HEK293 (cell line): ENCODE results near the gene CDH5.

ENCODE experiments used
- CTCF ChIA-PET: fragments of 350-600 bp; formaldehyde crosslinking; extraction: SDS; loops from one replicate; lab custom pipeline; 2021; ENCODE audit warnings: antibody characterized with exemption; lab: Yijun Ruan, JAX
- POLR2A ChIA-PET: fragments of 300-600 bp; formaldehyde crosslinking; extraction: SDS; loops from one replicate; lab custom pipeline; 2020; ENCODE audit warnings: antibody characterized with exemption, inconsistent platforms; lab: Yijun Ruan, JAX
- H3K27ac ChIP-seq: fragments of 200-500 bp; sonication (Bioruptor generic); 2 replicates; pipeline ENCODE4 v1.5.1; 2014; ENCODE audit warnings: low read depth, low read length, control low read depth, inconsistent platforms; ENCODE audit errors: extremely low read depth
- H3K36me3 ChIP-seq, 2 experiments: fragments of 200-500 bp in 1 of 2; sonication (Bioruptor generic) in 1 of 2; 1 replicate in 1 of 2; 2 replicates in 1 of 2; pipeline ENCODE4 v1.5.1; 2014 to 2017; ENCODE audit warnings: inconsistent platforms in 2 of 2, low read length in 2 of 2; ENCODE audit not compliant: control insufficient read depth in 2 of 2, insufficient read depth in 1 of 2
- H3K4me1 ChIP-seq: fragments of 200-500 bp; sonication (Bioruptor generic); 2 replicates; pipeline ENCODE4 v1.5.1; 2014; ENCODE audit warnings: mild to moderate bottlenecking, low read length, inconsistent platforms; ENCODE audit not compliant: control insufficient read depth, insufficient read depth
- H3K4me3 ChIP-seq: 2 replicates; pipeline ENCODE4 v1.5.1; 2011; ENCODE audit warnings: low read depth, mild to moderate bottlenecking, control low read depth, low read length, moderate library complexity
- H3K9me3 ChIP-seq: fragments of 200-500 bp; sonication (Bioruptor generic); 2 replicates; pipeline ENCODE4 v1.5.1; 2014; ENCODE audit warnings: low read depth, low read length, inconsistent platforms; ENCODE audit not compliant: control insufficient read depth, insufficient read depth
- MZF1 ChIP-seq: fragments of 450-650 bp; formaldehyde crosslinking; IDR thresholded peaks from 2 replicates; pipeline ENCODE4 v1.5.1; 2017; ENCODE audit warnings: missing biosample characterization, missing genetic modification characterization, borderline replicate concordance
- OVOL3 ChIP-seq: fragments of 450-650 bp; formaldehyde crosslinking; IDR thresholded peaks from 2 replicates; pipeline ENCODE4 v1.5.1; 2016; ENCODE audit warnings: missing biosample characterization, missing genetic modification characterization
- SP7 ChIP-seq: fragments of 450-650 bp; formaldehyde crosslinking; IDR thresholded peaks from 2 replicates; pipeline ENCODE4 v1.5.1; 2016; ENCODE audit warnings: missing biosample characterization, missing genetic modification characterization
- TSHZ1 ChIP-seq: fragments of 450-650 bp; formaldehyde crosslinking; IDR thresholded peaks from 2 replicates; pipeline ENCODE4 v1.5.1; 2016; ENCODE audit warnings: missing biosample characterization, missing genetic modification characterization, borderline replicate concordance
- ZBTB21 ChIP-seq: fragments of 450-650 bp; formaldehyde crosslinking; IDR thresholded peaks from 2 replicates; pipeline ENCODE4 v1.5.1; 2017; ENCODE audit warnings: missing biosample characterization, missing genetic modification characterization
- ZFP3 ChIP-seq: fragments of 450-650 bp; formaldehyde crosslinking; IDR thresholded peaks from 2 replicates; pipeline ENCODE4 v1.5.1; 2016; ENCODE audit warnings: low read depth, missing biosample characterization, missing genetic modification characterization
- ZNF132 ChIP-seq: fragments of 450-650 bp; formaldehyde crosslinking; IDR thresholded peaks from 2 replicates; pipeline ENCODE4 v1.5.1; 2017; ENCODE audit warnings: missing biosample characterization, missing genetic modification characterization, borderline replicate concordance
- ZNF544 ChIP-seq: fragments of 450-650 bp; formaldehyde crosslinking; IDR thresholded peaks from 2 replicates; pipeline ENCODE4 v1.5.0; 2017; ENCODE audit warnings: missing biosample characterization, missing genetic modification characterization
- ZNF654 ChIP-seq: fragments of 450-650 bp; formaldehyde crosslinking; IDR thresholded peaks from 2 replicates; pipeline ENCODE4 v1.5.1; 2016; ENCODE audit warnings: low read depth, missing biosample characterization, missing genetic modification characterization
- ZNF658 ChIP-seq: fragments of 450-650 bp; formaldehyde crosslinking; IDR thresholded peaks from 2 replicates; pipeline ENCODE4; 2016; ENCODE audit warnings: missing biosample characterization, missing genetic modification characterization
- ZNF692 ChIP-seq: fragments of 450-650 bp; formaldehyde crosslinking; IDR thresholded peaks from 2 replicates; pipeline ENCODE4 v1.5.1; 2016; ENCODE audit warnings: missing biosample characterization, missing genetic modification characterization
- ZNF701 ChIP-seq: fragments of 450-650 bp; formaldehyde crosslinking; IDR thresholded peaks from 2 replicates; pipeline ENCODE4 v1.5.1; 2016; ENCODE audit warnings: missing biosample characterization, missing genetic modification characterization
- ZNF768 ChIP-seq: fragments of 450-650 bp; formaldehyde crosslinking; IDR thresholded peaks from 2 replicates; pipeline ENCODE4 v1.5.1; 2018; ENCODE audit warnings: missing biosample characterization, mild to moderate bottlenecking, missing genetic modification characterization
- ZNF830 ChIP-seq: fragments of 450-650 bp; IDR thresholded peaks from 2 replicates; pipeline ENCODE4 v1.5.0; 2018; ENCODE audit warnings: missing biosample characterization, missing genetic modification characterization, low read depth, mild to moderate bottlenecking, moderate library complexity
- ZSCAN5A ChIP-seq: fragments of 450-650 bp; formaldehyde crosslinking; IDR thresholded peaks from 2 replicates; pipeline ENCODE4 v1.5.1; 2016; ENCODE audit warnings: missing biosample characterization, missing genetic modification characterization
- TF ChIP-seq, protein P1 (sequence below): fragments of 450-650 bp; IDR thresholded peaks from 2 replicates; pipeline ENCODE4 v1.5.1; 2018; ENCODE audit warnings: missing biosample characterization, missing genetic modification characterization
- TF ChIP-seq, protein P2 (sequence below): fragments of 450-650 bp; formaldehyde crosslinking; IDR thresholded peaks from 2 replicates; pipeline ENCODE4 v1.5.1; 2016; ENCODE audit warnings: missing biosample characterization, missing genetic modification characterization

CDH5 gene

GRCh38 chr16:66432429-66432828 lies 65.9 kb downstream of the CDH5 start (continued):
- TF ChIP-seq ZSCAN5A (no peak), MZF1 (tag by site-specific recombination) (no peak), ZNF830 (tag by site-specific recombination) (no peak), ZNF768 (tag by site-specific recombination) (no peak), ZNF544 (no peak), SP7 (tag by site-specific recombination) (no peak), OVOL3 (tag by site-specific recombination) (no peak), ZNF658 (tag by site-specific recombination) (no peak)
- TF ChIP-seq, protein P1, sequence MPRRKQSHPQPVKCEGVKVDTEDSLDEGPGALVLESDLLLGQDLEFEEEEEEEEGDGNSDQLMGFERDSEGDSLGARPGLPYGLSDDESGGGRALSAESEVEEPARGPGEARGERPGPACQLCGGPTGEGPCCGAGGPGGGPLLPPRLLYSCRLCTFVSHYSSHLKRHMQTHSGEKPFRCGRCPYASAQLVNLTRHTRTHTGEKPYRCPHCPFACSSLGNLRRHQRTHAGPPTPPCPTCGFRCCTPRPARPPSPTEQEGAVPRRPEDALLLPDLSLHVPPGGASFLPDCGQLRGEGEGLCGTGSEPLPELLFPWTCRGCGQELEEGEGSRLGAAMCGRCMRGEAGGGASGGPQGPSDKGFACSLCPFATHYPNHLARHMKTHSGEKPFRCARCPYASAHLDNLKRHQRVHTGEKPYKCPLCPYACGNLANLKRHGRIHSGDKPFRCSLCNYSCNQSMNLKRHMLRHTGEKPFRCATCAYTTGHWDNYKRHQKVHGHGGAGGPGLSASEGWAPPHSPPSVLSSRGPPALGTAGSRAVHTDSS, result no peak

- ChIA-PET CTCF (interaction anchor here (0.8 to 1.3 kb wide), 3 partner anchors 9 to 29 kb away, joined by 3 read pairs; no protein-coding TSS in a partner anchor), POLR2A (no interaction called here)
- Histone ChIP-seq H3K4me3 (no peak overlapping the region), H3K4me1 (no peaks in the 10 kb centered on the region), H3K9me3 (no peaks in the 10 kb centered on the region), H3K27ac (no peak overlapping the region), H3K36me3 (no peaks in the 10 kb centered on the region)
- TF ChIP-seq ZNF654, result no peak
- no peak for TF ChIP-seq ZNF132 (tag by site-specific recombination)
- TF ChIP-seq ZBTB21 (tag by site-specific recombination), result no peak
- TF ChIP-seq ZNF701 (tag by site-specific recombination), result no peak
- TF ChIP-seq, protein P2, sequence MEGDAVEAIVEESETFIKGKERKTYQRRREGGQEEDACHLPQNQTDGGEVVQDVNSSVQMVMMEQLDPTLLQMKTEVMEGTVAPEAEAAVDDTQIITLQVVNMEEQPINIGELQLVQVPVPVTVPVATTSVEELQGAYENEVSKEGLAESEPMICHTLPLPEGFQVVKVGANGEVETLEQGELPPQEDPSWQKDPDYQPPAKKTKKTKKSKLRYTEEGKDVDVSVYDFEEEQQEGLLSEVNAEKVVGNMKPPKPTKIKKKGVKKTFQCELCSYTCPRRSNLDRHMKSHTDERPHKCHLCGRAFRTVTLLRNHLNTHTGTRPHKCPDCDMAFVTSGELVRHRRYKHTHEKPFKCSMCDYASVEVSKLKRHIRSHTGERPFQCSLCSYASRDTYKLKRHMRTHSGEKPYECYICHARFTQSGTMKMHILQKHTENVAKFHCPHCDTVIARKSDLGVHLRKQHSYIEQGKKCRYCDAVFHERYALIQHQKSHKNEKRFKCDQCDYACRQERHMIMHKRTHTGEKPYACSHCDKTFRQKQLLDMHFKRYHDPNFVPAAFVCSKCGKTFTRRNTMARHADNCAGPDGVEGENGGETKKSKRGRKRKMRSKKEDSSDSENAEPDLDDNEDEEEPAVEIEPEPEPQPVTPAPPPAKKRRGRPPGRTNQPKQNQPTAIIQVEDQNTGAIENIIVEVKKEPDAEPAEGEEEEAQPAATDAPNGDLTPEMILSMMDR, result no peak
- peak; percentile 82 for TF ChIP-seq ZFP3
- TF ChIP-seq ZNF692 (tag by site-specific recombination), result no peak
- TF ChIP-seq TSHZ1, result no peak
Measured at GRCh38 chr16:66434619-66435430, 68.3 kb downstream of the CDH5 start.
